GM23338 (cell line): Measurements from ENCODE around the gene PRR36.

ENCODE experiments used
- EZH2 ChIP-seq: fragments of 200-600 bp; sonication (generic); IDR thresholded peaks from one replicate; pipeline ENCODE4 v1.8.0; 2017; ENCODE audit warnings: antibody characterized with exemption, mild to moderate bottlenecking, low read depth; ENCODE audit not compliant: unreplicated experiment
- TF ChIP-seq, protein P1 (sequence below), 2 experiments: fragments of 200-600 bp in 1 of 2; sonication (generic) in 1 of 2; conservative IDR thresholded peaks; 2 replicates each; pipeline versions ENCODE4 v1.5.1 to v1.6.1; 2016 to 2017; ENCODE audit warnings: antibody characterized with exemption in 2 of 2, low read depth in 2 of 2, mild to moderate bottlenecking in 2 of 2, moderate library complexity in 1 of 2
- TF ChIP-seq, protein P2 (sequence below): IDR thresholded peaks from 2 replicates; pipeline ENCODE4 v1.6.1; 2016; ENCODE audit warnings: antibody characterized with exemption
- TF ChIP-seq, protein P3 (sequence below): IDR thresholded peaks from one replicate; pipeline ENCODE4 v1.6.1; 2018; ENCODE audit warnings: antibody characterized with exemption; ENCODE audit not compliant: unreplicated experiment

DNA sequence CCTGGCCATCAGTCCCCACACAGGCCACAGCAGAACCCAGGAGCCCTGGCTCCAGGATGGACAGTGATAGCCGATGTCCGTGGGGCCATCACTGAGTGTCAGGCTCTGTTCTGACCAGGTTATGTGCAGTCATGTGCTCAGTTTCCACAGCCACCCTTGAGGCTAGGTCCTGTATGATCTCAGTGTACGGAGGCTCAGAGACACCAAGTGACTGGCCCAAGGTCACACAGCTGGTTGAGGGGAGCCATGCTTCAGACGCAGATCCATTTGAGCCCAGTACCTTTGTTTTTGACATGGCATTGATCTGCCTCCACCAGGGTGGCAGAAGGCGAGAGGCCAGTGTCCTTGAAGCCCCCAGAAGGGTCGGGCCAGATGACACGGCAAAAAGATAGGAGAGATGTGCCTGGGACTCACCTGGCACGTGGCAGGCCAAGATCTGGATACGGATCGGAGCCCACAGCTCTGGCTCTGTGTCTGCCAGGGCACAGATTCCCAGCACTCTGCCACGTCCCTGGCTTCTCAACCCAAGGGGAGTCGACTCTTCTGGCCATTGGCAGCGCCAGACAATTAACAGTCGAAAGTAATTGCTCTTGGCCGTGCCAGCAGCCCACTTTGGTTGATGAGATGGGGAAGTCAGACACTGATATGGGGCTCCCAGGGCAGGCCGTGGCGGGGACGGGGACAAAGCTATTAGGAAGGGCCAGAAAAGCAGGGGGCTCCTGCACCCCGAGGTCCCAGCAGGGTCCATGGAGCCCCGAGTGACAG lies 28.6 kb downstream of the PRR36 start:
- TF ChIP-seq, protein P1, sequence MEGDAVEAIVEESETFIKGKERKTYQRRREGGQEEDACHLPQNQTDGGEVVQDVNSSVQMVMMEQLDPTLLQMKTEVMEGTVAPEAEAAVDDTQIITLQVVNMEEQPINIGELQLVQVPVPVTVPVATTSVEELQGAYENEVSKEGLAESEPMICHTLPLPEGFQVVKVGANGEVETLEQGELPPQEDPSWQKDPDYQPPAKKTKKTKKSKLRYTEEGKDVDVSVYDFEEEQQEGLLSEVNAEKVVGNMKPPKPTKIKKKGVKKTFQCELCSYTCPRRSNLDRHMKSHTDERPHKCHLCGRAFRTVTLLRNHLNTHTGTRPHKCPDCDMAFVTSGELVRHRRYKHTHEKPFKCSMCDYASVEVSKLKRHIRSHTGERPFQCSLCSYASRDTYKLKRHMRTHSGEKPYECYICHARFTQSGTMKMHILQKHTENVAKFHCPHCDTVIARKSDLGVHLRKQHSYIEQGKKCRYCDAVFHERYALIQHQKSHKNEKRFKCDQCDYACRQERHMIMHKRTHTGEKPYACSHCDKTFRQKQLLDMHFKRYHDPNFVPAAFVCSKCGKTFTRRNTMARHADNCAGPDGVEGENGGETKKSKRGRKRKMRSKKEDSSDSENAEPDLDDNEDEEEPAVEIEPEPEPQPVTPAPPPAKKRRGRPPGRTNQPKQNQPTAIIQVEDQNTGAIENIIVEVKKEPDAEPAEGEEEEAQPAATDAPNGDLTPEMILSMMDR (conservative IDR thresholded peaks at IDR 0.05; ENCODE audit: low read depth in 2 of 2) = no peak
- TF ChIP-seq, protein P2, sequence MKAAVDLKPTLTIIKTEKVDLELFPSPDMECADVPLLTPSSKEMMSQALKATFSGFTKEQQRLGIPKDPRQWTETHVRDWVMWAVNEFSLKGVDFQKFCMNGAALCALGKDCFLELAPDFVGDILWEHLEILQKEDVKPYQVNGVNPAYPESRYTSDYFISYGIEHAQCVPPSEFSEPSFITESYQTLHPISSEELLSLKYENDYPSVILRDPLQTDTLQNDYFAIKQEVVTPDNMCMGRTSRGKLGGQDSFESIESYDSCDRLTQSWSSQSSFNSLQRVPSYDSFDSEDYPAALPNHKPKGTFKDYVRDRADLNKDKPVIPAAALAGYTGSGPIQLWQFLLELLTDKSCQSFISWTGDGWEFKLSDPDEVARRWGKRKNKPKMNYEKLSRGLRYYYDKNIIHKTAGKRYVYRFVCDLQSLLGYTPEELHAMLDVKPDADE = no peak
- TF ChIP-seq EZH2 = no peak
- TF ChIP-seq, protein P3, sequence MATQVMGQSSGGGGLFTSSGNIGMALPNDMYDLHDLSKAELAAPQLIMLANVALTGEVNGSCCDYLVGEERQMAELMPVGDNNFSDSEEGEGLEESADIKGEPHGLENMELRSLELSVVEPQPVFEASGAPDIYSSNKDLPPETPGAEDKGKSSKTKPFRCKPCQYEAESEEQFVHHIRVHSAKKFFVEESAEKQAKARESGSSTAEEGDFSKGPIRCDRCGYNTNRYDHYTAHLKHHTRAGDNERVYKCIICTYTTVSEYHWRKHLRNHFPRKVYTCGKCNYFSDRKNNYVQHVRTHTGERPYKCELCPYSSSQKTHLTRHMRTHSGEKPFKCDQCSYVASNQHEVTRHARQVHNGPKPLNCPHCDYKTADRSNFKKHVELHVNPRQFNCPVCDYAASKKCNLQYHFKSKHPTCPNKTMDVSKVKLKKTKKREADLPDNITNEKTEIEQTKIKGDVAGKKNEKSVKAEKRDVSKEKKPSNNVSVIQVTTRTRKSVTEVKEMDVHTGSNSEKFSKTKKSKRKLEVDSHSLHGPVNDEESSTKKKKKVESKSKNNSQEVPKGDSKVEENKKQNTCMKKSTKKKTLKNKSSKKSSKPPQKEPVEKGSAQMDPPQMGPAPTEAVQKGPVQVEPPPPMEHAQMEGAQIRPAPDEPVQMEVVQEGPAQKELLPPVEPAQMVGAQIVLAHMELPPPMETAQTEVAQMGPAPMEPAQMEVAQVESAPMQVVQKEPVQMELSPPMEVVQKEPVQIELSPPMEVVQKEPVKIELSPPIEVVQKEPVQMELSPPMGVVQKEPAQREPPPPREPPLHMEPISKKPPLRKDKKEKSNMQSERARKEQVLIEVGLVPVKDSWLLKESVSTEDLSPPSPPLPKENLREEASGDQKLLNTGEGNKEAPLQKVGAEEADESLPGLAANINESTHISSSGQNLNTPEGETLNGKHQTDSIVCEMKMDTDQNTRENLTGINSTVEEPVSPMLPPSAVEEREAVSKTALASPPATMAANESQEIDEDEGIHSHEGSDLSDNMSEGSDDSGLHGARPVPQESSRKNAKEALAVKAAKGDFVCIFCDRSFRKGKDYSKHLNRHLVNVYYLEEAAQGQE = no peak
